Upper lobe of left lung (tissue), 4 donors: Measurements from ENCODE around the gene UBAC2.

Experiments
- POLR2A ChIP-seq, 4 donors: fragments of 450-650 bp; IDR thresholded peaks; one replicate each; pipeline ENCODE4 v1.5.1; 2016 to 2017; ENCODE audit warnings: antibody characterized with exemption in 4 of 4, mild to moderate bottlenecking in 2 of 4
- TF ChIP-seq, protein P1 (sequence below), 6 experiments: fragments of 450-650 bp in 4 of 6; fragments of 200-600 bp in 2 of 6; sonication (generic) in 2 of 6; IDR thresholded peaks; one replicate each; pipeline ENCODE4 v1.5.1; 2016 to 2019; ENCODE audit warnings: antibody characterized with exemption in 6 of 6

DNA sequence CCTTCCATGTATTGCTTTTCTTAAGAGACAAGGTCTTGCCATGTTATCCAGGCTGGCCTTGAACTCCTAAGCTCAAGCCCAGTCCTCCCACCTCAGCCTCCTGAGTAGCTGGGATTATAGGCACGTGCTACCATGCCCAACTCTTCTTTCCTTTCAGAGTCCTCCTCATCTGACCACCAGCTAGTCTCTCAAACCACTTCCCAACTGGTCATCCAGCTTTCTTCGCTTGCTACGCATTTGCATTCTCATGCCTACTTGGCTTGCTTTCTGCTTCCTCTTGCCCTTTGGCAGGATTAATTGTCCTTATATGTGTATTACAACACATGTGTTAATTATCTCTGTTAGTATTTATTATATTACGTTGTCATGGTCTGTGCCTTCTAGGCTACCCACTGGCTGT, 51.3 kb downstream of the UBAC2 start:
- TF ChIP-seq, protein P1, sequence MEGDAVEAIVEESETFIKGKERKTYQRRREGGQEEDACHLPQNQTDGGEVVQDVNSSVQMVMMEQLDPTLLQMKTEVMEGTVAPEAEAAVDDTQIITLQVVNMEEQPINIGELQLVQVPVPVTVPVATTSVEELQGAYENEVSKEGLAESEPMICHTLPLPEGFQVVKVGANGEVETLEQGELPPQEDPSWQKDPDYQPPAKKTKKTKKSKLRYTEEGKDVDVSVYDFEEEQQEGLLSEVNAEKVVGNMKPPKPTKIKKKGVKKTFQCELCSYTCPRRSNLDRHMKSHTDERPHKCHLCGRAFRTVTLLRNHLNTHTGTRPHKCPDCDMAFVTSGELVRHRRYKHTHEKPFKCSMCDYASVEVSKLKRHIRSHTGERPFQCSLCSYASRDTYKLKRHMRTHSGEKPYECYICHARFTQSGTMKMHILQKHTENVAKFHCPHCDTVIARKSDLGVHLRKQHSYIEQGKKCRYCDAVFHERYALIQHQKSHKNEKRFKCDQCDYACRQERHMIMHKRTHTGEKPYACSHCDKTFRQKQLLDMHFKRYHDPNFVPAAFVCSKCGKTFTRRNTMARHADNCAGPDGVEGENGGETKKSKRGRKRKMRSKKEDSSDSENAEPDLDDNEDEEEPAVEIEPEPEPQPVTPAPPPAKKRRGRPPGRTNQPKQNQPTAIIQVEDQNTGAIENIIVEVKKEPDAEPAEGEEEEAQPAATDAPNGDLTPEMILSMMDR (IDR thresholded peaks at IDR 0.05): no peak
- TF ChIP-seq POLR2A (IDR thresholded peaks at IDR 0.05): no peak
